ENCODE data around the gene PRDM11. TPM values are rescaled to one million over a fixed set of nuclear protein-coding genes. Genes with fewer than 3 reads are reported as not detected.

The PRDM11 gene
- total RNA-seq, 6 experiments from 2014 or later: 1.4 to 4.1 (median 3.8) TPM

DNA sequence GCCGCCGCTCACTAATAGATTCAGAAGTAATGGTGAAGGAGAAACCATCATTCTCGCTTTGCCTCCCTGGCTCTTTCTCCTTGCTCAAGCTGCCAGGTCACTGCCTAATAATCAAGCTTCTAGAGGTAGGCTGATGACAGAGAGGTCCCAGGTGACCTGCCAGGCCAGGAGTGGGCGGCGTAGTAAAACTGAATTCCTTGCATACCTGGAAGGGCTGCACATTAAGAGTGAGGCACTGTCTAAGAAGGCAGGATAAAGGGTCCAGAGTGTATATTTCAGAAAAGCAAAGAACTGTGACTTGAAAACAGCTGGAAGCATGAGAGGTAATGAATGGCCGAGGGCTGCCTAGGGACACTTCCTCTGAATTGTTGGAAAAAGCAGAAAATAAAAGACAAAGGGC is 135.6 kb downstream of the PRDM11 start:
- Histone ChIP-seq H3K4me1 (no peaks in the 10 kb centered on the region), H3K36me3 (no peaks in the 10 kb centered on the region), H3K27me3 (peaks cover 0 to 4% of the 10 kb centered on the region in 2 donors), H3K4me3 (no peak overlapping the region), H3K9me3 (no peaks in the 10 kb centered on the region), H3K27ac (no peak overlapping the region)
- DNase-seq (no peak), ATAC-seq (no peak)
- TF ChIP-seq POLR2A (IDR thresholded peaks at IDR 0.05) (no peak), CTCF (IDR thresholded peaks at IDR 0.05) (no peak)
- 71% methylated on average over 4 of the region's 6 CpGs for WGBS (ENCODE audit: insufficient coverage, low coverage, low lambda C conversion rate, missing lambda C conversion rate)
- intact Hi-C loops (cut with DNase I): loop anchor here in 1 of 2 donors (10.0 kb wide), 1 partner anchor 347 kb away; no protein-coding TSS in a partner anchor

Other genes starting within 250 kb of the PRDM11 start
- gene TP53I11, start 195.8 kb upstream of the PRDM11 start, total RNA-seq: 10 to 100 TPM in 4 of 6 experiments, 1 to 10 TPM in 2; 5.7 to 22.1 (median 12.2) TPM
- gene SYT13, start 139.7 kb downstream of the PRDM11 start, total RNA-seq: under 1 TPM in 5 of 6 experiments, not detected in 1; 0.12 to 0.63 (median 0.44) TPM

Data from right lobe of liver (tissue), 6 donors.